HUES6 (cell line): ENCODE data around the gene MAML3.

ENCODE experiments used
- H3K27ac ChIP-seq: 2 replicates; pipeline ENCODE4 v1.7.0; 2013; ENCODE audit warnings: low read depth, mild to moderate bottlenecking, low read length, inconsistent platforms
- H3K27me3 ChIP-seq: 2 replicates; pipeline ENCODE4 v1.6.1; 2013; ENCODE audit warnings: low read length; ENCODE audit not compliant: control insufficient read depth, insufficient read depth
- H3K36me3 ChIP-seq: 2 replicates; pipeline ENCODE4 v1.6.1; 2013; ENCODE audit warnings: low read length; ENCODE audit not compliant: control insufficient read depth, insufficient read depth
- H3K4me1 ChIP-seq: 2 replicates; pipeline ENCODE4 v1.6.1; 2013; ENCODE audit warnings: low read length; ENCODE audit not compliant: control insufficient read depth, insufficient read depth
- H3K4me3 ChIP-seq: 2 replicates; pipeline ENCODE4 v1.5.1; 2013; ENCODE audit warnings: low read depth, low read length
- H3K9ac ChIP-seq: one replicate; pipeline ENCODE4 v1.6.1; 2013; ENCODE audit warnings: mild to moderate bottlenecking, low read length
- H3K9me3 ChIP-seq: 2 replicates; pipeline ENCODE4 v1.6.1; 2013; ENCODE audit warnings: low read depth, low read length; ENCODE audit not compliant: control insufficient read depth, insufficient read depth

MAML3 gene

GRCh38 chr4:139774759-139775487 is 379.1 kb downstream of the MAML3 start:
- Histone ChIP-seq H3K4me3 (no peak overlapping the region), H3K4me1 (peaks cover 21% of the 10 kb centered on the region), H3K27me3 (no peaks in the 10 kb centered on the region), H3K9ac (no peak overlapping the region), H3K27ac (no peak overlapping the region), H3K36me3 (no peaks in the 10 kb centered on the region), H3K9me3 (no peaks in the 10 kb centered on the region)

GRCh38 chr4:139773560-139774318 is 380.2 kb downstream of the MAML3 start:
- Histone ChIP-seq H3K36me3 (no peaks in the 10 kb centered on the region), H3K27ac (no peak overlapping the region), H3K4me3 (no peak overlapping the region), H3K4me1 (peaks cover 21% of the 10 kb centered on the region), H3K9me3 (no peaks in the 10 kb centered on the region), H3K27me3 (no peaks in the 10 kb centered on the region), H3K9ac (no peak overlapping the region)

- Histone ChIP-seq H3K4me1 (peaks cover 9% of the 10 kb centered on the region), H3K9ac (no peak overlapping the region), H3K4me3 (no peak overlapping the region), H3K36me3 (no peaks in the 10 kb centered on the region), H3K27me3 (no peaks in the 10 kb centered on the region), H3K27ac (no peak overlapping the region), H3K9me3 (no peaks in the 10 kb centered on the region)
Observed at GRCh38 chr4:139770361-139770760, 383.6 kb downstream of the MAML3 start.

- Histone ChIP-seq H3K9ac (no peak overlapping the region), H3K27ac (no peak overlapping the region), H3K4me1 (no peaks in the 10 kb centered on the region; the same call in 1 of the 2 replicates), H3K4me3 (no peak overlapping the region), H3K27me3 (no peaks in the 10 kb centered on the region), H3K36me3 (no peaks in the 10 kb centered on the region), H3K9me3 (no peaks in the 10 kb centered on the region)
Observed at GRCh38 chr4:139769364-139769763, 384.6 kb downstream of the MAML3 start.

GRCh38 chr4:139768896-139769295 is 385.1 kb downstream of the MAML3 start:
- Histone ChIP-seq H3K4me3 (no peak overlapping the region), H3K4me1 (no peaks in the 10 kb centered on the region; the same call in 1 of the 2 replicates), H3K9ac (no peak overlapping the region), H3K9me3 (no peaks in the 10 kb centered on the region), H3K36me3 (no peaks in the 10 kb centered on the region), H3K27me3 (no peaks in the 10 kb centered on the region), H3K27ac (no peak overlapping the region)

- no peaks in the 10 kb centered on the region for H3K27me3 ChIP-seq
- H3K4me1 ChIP-seq, result peaks cover 5% of the 10 kb centered on the region; the same call in 1 of the 2 replicates
- H3K36me3 ChIP-seq, result no peaks in the 10 kb centered on the region
- no peak overlapping the region for H3K27ac ChIP-seq
- no peak overlapping the region for H3K4me3 ChIP-seq
- H3K9ac ChIP-seq, result no peak overlapping the region
- no peaks in the 10 kb centered on the region for H3K9me3 ChIP-seq
Observed at GRCh38 chr4:139768366-139768765, 385.6 kb downstream of the MAML3 start.

GRCh38 chr4:139767585-139767984 is 386.4 kb downstream of the MAML3 start:
- Histone ChIP-seq H3K4me3 (no peak overlapping the region), H3K27ac (no peak overlapping the region), H3K36me3 (no peaks in the 10 kb centered on the region), H3K4me1 (peaks cover 9% of the 10 kb centered on the region; the same call in 1 of the 2 replicates), H3K9me3 (no peaks in the 10 kb centered on the region), H3K27me3 (no peaks in the 10 kb centered on the region), H3K9ac (no peak overlapping the region)

GRCh38 chr4:139767168-139767567 is 386.8 kb downstream of the MAML3 start:
- no peak overlapping the region for H3K4me3 ChIP-seq
- H3K9me3 ChIP-seq, result no peaks in the 10 kb centered on the region
- no peak overlapping the region for H3K27ac ChIP-seq
- H3K9ac ChIP-seq, result no peak overlapping the region
- peaks cover 9% of the 10 kb centered on the region; the same call in 1 of the 2 replicates for H3K4me1 ChIP-seq
- H3K36me3 ChIP-seq, result no peaks in the 10 kb centered on the region
- no peaks in the 10 kb centered on the region for H3K27me3 ChIP-seq

- no peaks in the 10 kb centered on the region for H3K36me3 ChIP-seq
- H3K27me3 ChIP-seq, result no peaks in the 10 kb centered on the region
- H3K27ac ChIP-seq, result no peak overlapping the region
- H3K9me3 ChIP-seq, result no peaks in the 10 kb centered on the region
- no peak overlapping the region for H3K4me3 ChIP-seq
- no peak overlapping the region for H3K9ac ChIP-seq
- peaks cover 18% of the 10 kb centered on the region for H3K4me1 ChIP-seq
Observed at GRCh38 chr4:139764686-139765310, 389.2 kb downstream of the MAML3 start.

DNA sequence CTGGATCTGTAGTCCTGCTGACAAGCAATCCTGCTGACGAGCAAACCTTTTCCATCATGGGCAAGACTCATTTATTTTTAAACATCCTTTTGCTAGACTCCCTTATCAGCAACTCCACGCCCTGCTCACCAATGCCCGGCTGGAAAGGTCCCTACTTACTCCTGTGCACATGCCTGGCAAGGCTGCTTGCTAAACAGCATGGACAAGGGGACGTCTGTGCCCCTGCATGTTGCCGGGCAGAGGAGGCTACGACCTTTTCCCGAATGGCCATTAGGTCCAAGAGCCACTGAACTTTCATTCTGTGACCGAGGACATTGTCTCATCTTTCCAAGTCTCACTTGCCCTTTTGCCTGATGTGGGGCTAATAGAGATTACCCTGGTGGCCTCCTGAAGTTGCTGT is 389.8 kb downstream of the MAML3 start:
- H3K27me3 ChIP-seq, result no peaks in the 10 kb centered on the region
- H3K9ac ChIP-seq, result no peak overlapping the region
- no peaks in the 10 kb centered on the region for H3K36me3 ChIP-seq
- H3K4me3 ChIP-seq, result no peak overlapping the region
- no peaks in the 10 kb centered on the region for H3K9me3 ChIP-seq
- H3K4me1 ChIP-seq, result peaks cover 18% of the 10 kb centered on the region
- H3K27ac ChIP-seq, result no peak overlapping the region

GRCh38 chr4:139763672-139764071 is 390.3 kb downstream of the MAML3 start:
- Histone ChIP-seq H3K4me3 (no peak overlapping the region), H3K36me3 (no peaks in the 10 kb centered on the region), H3K9ac (no peak overlapping the region), H3K27ac (no peak overlapping the region), H3K27me3 (no peaks in the 10 kb centered on the region), H3K4me1 (peaks cover 18% of the 10 kb centered on the region), H3K9me3 (no peaks in the 10 kb centered on the region)
